ENCODE results near the gene SYTL1. TPM values are rescaled to one million over a fixed set of nuclear protein-coding genes. Genes with fewer than 3 reads are reported as not detected.

SYTL1 gene
- total RNA-seq, 1 donor from 2014 or later, result 22.0 TPM

GRCh38 chr1:27306071-27306470 lies 35.8 kb upstream of the SYTL1 start:
- no peak overlapping the region for H3K4me3 ChIP-seq (ENCODE audit: low read depth, low read length)
- DNase-seq (ENCODE audit: low read depth), result no peak
- no peak for TF ChIP-seq CTCF (conservative IDR thresholded peaks at IDR 0.05; ENCODE audit: low read depth, low read length)

GRCh38 chr1:27306892-27307761 lies 34.7 kb upstream of the SYTL1 start:
- no peak for DNase-seq (ENCODE audit: low read depth)
- no peak overlapping the region for H3K4me3 ChIP-seq (ENCODE audit: low read depth, low read length)
- TF ChIP-seq CTCF (conservative IDR thresholded peaks at IDR 0.05; ENCODE audit: low read depth, low read length), result no peak

GRCh38 chr1:27307874-27308598 lies 33.8 kb upstream of the SYTL1 start:
- TF ChIP-seq CTCF (conservative IDR thresholded peaks at IDR 0.05; ENCODE audit: low read depth, low read length), result no peak
- H3K4me3 ChIP-seq (ENCODE audit: low read depth, low read length), result no peak overlapping the region
- no peak for DNase-seq (ENCODE audit: low read depth)

GRCh38 chr1:27314169-27314568 lies 27.7 kb upstream of the SYTL1 start:
- no peak overlapping the region for H3K4me3 ChIP-seq (ENCODE audit: low read depth, low read length)
- TF ChIP-seq CTCF (conservative IDR thresholded peaks at IDR 0.05; ENCODE audit: low read depth, low read length), result no peak
- DNase-seq (ENCODE audit: low read depth), result no peak

GRCh38 chr1:27314737-27315136 lies 27.1 kb upstream of the SYTL1 start:
- no peak for DNase-seq (ENCODE audit: low read depth)
- H3K4me3 ChIP-seq (ENCODE audit: low read depth, low read length), result no peak overlapping the region
- TF ChIP-seq CTCF (conservative IDR thresholded peaks at IDR 0.05; ENCODE audit: low read depth, low read length), result no peak

GRCh38 chr1:27316860-27317259 lies 25.0 kb upstream of the SYTL1 start:
- no peak overlapping the region for H3K4me3 ChIP-seq (ENCODE audit: low read depth, low read length)
- no peak for DNase-seq (ENCODE audit: low read depth)
- no peak for TF ChIP-seq CTCF (conservative IDR thresholded peaks at IDR 0.05; ENCODE audit: low read depth, low read length)
